GM12878 (cell line): Measurements from ENCODE around the gene PTCD2. TPM values are rescaled to one million over a fixed set of nuclear protein-coding genes. Genes with fewer than 3 reads are reported as not detected.
A peak's percentile ranks its signal among the peaks of the same experiment; 100 is the strongest.

Experiments
- CHD1 ChIP-seq: IDR thresholded peaks from 2 replicates; pipeline ENCODE4 v1.6.1; 2012; ENCODE audit warnings: low read depth, low read length, improper control_type of control experiment
- CHD2 ChIP-seq: IDR thresholded peaks from 2 replicates; pipeline ENCODE4 v1.6.1; 2011; ENCODE audit warnings: low read depth, low read length, improper control_type of control experiment, borderline replicate concordance
- CTCF ChIP-seq, 3 experiments: IDR thresholded peaks in 2 of 3; conservative IDR thresholded peaks in 1 of 3; 2 replicates each; pipeline ENCODE4 v1.5.1; 2011; ENCODE audit warnings: low read depth in 3 of 3, low read length in 3 of 3, mild to moderate bottlenecking in 3 of 3, control low read depth in 2 of 3, moderate library complexity in 2 of 3, inconsistent platforms in 1 of 3, mixed read lengths in 1 of 3; ENCODE audit not compliant: control insufficient read depth in 2 of 3, insufficient read depth in 1 of 3; ENCODE audit errors: extremely low read depth in 1 of 3
- DPF2 ChIP-seq: fragments of 450-650 bp; IDR thresholded peaks from 2 replicates; pipeline ENCODE4 v1.6.1; 2017; ENCODE audit warnings: mild to moderate bottlenecking
- EGR1 ChIP-seq, 2 experiments: IDR thresholded peaks; 1 replicate in 1 of 2; 2 replicates in 1 of 2; pipeline ENCODE4 v1.6.1; 2011 to 2012; ENCODE audit warnings: low read depth in 2 of 2, low read length in 2 of 2, borderline replicate concordance in 1 of 2, mild to moderate bottlenecking in 1 of 2, moderate library complexity in 1 of 2
- FOXK2 ChIP-seq: fragments of 450-650 bp; IDR thresholded peaks from 2 replicates; pipeline ENCODE4 v1.6.1; 2017; ENCODE audit warnings: mild to moderate bottlenecking, moderate library complexity
- GATAD2B ChIP-seq: fragments of 450-650 bp; conservative IDR thresholded peaks from 2 replicates; pipeline ENCODE4 v1.6.1; 2017; ENCODE audit warnings: low read depth, mild to moderate bottlenecking, moderate library complexity
- HCFC1 ChIP-seq: fragments of 150-350 bp; IDR thresholded peaks from 2 replicates; pipeline ENCODE4 v1.6.1; 2014; ENCODE audit warnings: low read length
- IKZF1 ChIP-seq: fragments of 450-650 bp; conservative IDR thresholded peaks from 2 replicates; pipeline ENCODE4 v1.6.1; 2017; ENCODE audit warnings: antibody characterized with exemption, mild to moderate bottlenecking
- KDM1A ChIP-seq: fragments of 200-600 bp; sonication (generic); IDR thresholded peaks from 2 replicates; pipeline ENCODE4 v1.6.1; 2016; ENCODE audit warnings: borderline replicate concordance
- MXI1 ChIP-seq: fragments of 150-350 bp; IDR thresholded peaks from 2 replicates; pipeline ENCODE4 v1.6.1; 2011; ENCODE audit warnings: low read depth, mild to moderate bottlenecking, inconsistent platforms, low read length, improper control_type of control experiment
- NBN ChIP-seq: fragments of 450-650 bp; IDR thresholded peaks from 2 replicates; pipeline ENCODE4 v1.6.1; 2016
- RB1 ChIP-seq: fragments of 450-650 bp; formaldehyde crosslinking; IDR thresholded peaks from 2 replicates; pipeline ENCODE4 v1.6.1; 2017; ENCODE audit warnings: mild to moderate bottlenecking, borderline replicate concordance
- RELA ChIP-seq: fragments of 450-650 bp; IDR thresholded peaks from 2 replicates; pipeline ENCODE4 v1.8.0; 2014; ENCODE audit warnings: borderline replicate concordance; ENCODE audit not compliant: partially characterized antibody
- SPI1 ChIP-seq: IDR thresholded peaks from 2 replicates; pipeline ENCODE4 v1.6.1; 2011; ENCODE audit warnings: low read depth, mild to moderate bottlenecking, low read length, moderate library complexity, borderline replicate concordance; ENCODE audit not compliant: insufficient read depth
- TARDBP ChIP-seq: IDR thresholded peaks from 2 replicates; pipeline ENCODE4 v1.6.1; 2016; ENCODE audit warnings: borderline replicate concordance
- TCF12 ChIP-seq: IDR thresholded peaks from 2 replicates; pipeline ENCODE4 v1.6.1; 2011; ENCODE audit warnings: low read depth, mild to moderate bottlenecking, low read length
- ZNF217 ChIP-seq: fragments of 450-650 bp; IDR thresholded peaks from 2 replicates; pipeline ENCODE4 v1.6.1; 2017; ENCODE audit warnings: antibody characterized with exemption, mild to moderate bottlenecking
- ZNF24 ChIP-seq: fragments of 450-650 bp; IDR thresholded peaks from 2 replicates; pipeline ENCODE4 v1.6.1; 2017; ENCODE audit warnings: antibody characterized with exemption, mild to moderate bottlenecking
- ZSCAN29 ChIP-seq: fragments of 450-650 bp; IDR thresholded peaks from 2 replicates; pipeline ENCODE4 v1.6.1; 2017; ENCODE audit warnings: mild to moderate bottlenecking, moderate library complexity
- polyA plus RNA-seq, 11 experiments: library from polyadenylated mRNA; depleted of rRNA in 4 of 11; unstranded in 6 of 11; stranded (reverse) in 5 of 11; fragments of >200 nt; fragmentation: Nextera tagmentation in 4 of 11; fragmentation: Illumina TruSeq in 1 of 11; extraction: Ambion mirVana in 4 of 11; extraction: Trizol in 1 of 11; gene quantifications; 1 replicate in 1 of 11; 2 replicates in 10 of 11; pipeline versions ENCODE4 v1.2.1 to v1.2.3, GENCODE V29; 2011 to 2016; ENCODE audit warnings: inconsistent platforms in 2 of 11, missing spikeins in 2 of 11, low read depth in 1 of 11
- total RNA-seq, 4 experiments: library from RNA; depleted of rRNA in 3 of 4; stranded (reverse); fragments of >200 nt in 3 of 4; fragmentation: Illumina TruSeq in 1 of 4; extraction: Trizol in 1 of 4; gene quantifications; 2 replicates each; pipeline versions ENCODE4 v1.2.1 to v1.2.3, GENCODE V29; 2013 to 2021
- TF ChIP-seq, protein P1 (sequence below): fragments of 450-650 bp; IDR thresholded peaks from 2 replicates; pipeline ENCODE4 v1.6.1; 2017; ENCODE audit warnings: mild to moderate bottlenecking, moderate library complexity
- TF ChIP-seq, protein P2 (sequence below): IDR thresholded peaks from 2 replicates; pipeline ENCODE4 v1.6.1; 2012; ENCODE audit warnings: low read depth, low read length, improper control_type of control experiment

The PTCD2 gene
- total and polyA plus RNA-seq, 10 of the 15 experiments (the other 5 are each of a cell fraction or from before 2014, with no cell fraction given), result 8.7 to 15.0 (median 11.9) TPM

- TF ChIP-seq, protein P1, sequence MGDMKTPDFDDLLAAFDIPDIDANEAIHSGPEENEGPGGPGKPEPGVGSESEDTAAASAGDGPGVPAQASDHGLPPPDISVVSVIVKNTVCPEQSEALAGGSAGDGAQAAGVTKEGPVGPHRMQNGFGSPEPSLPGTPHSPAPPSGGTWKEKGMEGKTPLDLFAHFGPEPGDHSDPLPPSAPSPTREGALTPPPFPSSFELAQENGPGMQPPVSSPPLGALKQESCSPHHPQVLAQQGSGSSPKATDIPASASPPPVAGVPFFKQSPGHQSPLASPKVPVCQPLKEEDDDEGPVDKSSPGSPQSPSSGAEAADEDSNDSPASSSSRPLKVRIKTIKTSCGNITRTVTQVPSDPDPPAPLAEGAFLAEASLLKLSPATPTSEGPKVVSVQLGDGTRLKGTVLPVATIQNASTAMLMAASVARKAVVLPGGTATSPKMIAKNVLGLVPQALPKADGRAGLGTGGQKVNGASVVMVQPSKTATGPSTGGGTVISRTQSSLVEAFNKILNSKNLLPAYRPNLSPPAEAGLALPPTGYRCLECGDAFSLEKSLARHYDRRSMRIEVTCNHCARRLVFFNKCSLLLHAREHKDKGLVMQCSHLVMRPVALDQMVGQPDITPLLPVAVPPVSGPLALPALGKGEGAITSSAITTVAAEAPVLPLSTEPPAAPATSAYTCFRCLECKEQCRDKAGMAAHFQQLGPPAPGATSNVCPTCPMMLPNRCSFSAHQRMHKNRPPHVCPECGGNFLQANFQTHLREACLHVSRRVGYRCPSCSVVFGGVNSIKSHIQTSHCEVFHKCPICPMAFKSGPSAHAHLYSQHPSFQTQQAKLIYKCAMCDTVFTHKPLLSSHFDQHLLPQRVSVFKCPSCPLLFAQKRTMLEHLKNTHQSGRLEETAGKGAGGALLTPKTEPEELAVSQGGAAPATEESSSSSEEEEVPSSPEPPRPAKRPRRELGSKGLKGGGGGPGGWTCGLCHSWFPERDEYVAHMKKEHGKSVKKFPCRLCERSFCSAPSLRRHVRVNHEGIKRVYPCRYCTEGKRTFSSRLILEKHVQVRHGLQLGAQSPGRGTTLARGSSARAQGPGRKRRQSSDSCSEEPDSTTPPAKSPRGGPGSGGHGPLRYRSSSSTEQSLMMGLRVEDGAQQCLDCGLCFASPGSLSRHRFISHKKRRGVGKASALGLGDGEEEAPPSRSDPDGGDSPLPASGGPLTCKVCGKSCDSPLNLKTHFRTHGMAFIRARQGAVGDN, result 0 out of 2 replicates have a peak, but pooled peaks have one; percentile 31
- TF ChIP-seq RB1 (no peak), MXI1 (no peak), ZNF24 (no peak), CHD1 (no peak), ZNF217 (no peak), DPF2 (peak; percentile 77), IKZF1 (peak; percentile 59), RELA (no peak), CTCF (IDR thresholded peaks at IDR 0.05 in 2 of 3, conservative IDR thresholded peaks at IDR 0.05 in 1 of 3; ENCODE audit: control insufficient read depth in 2 of 3, extremely low read depth in 1 of 3, insufficient read depth in 1 of 3, low read depth in 3 of 3, low read length in 3 of 3) (no peak), GATAD2B (0 out of 2 replicates have a peak, but pooled peaks have one; percentile 37), KDM1A (no peak), ZSCAN29 (no peak), SPI1 (peak; percentile 75), EGR1 (IDR thresholded peaks at IDR 0.05; ENCODE audit: borderline replicate concordance in 1 of 2, low read depth in 2 of 2, low read length in 2 of 2) (no peak), CHD2 (no peak), NBN (no peak), HCFC1 (no peak), TARDBP (no peak), TCF12 (peak; percentile 31; the same call in 1 of the 2 replicates), FOXK2 (no peak)
- TF ChIP-seq, protein P2, sequence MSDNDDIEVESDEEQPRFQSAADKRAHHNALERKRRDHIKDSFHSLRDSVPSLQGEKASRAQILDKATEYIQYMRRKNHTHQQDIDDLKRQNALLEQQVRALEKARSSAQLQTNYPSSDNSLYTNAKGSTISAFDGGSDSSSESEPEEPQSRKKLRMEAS, result 0 out of 2 replicates have a peak, but pooled peaks have one; percentile 22
- TF ChIP-seq, all 136 proteins: peak for 9
These were observed 60.5 kb downstream of the PTCD2 start (continued) for GRCh38 chr5:72380492-72381274.
